Stimulated activated CD8-positive, alpha-beta memory T cell treated with anti-CD3 and anti-CD28 coated beads, Interleukin-15, amount 100 ng/mL, for 48 hours (primary cell): ENCODE measurements around the gene PRKAR1A.
A peak's percentile ranks its signal among the peaks of the same experiment; 100 is the strongest.
"Not testable (repeated sequence)": the region's sequence is repeated elsewhere in the genome, so short reads cannot be mapped to it uniquely, and the experiment has no call there.

Experiments used
- DNase-seq, 2 donors: peaks; one replicate each; pipeline ENCODE4 v3.0.0-alpha.2; 2020; ENCODE audit warnings: low read depth in 2 of 2

The PRKAR1A gene

GRCh38 chr17:68512247-68512959 lies at the start of gene PRKAR1A:
TSS of gene PRKAR1A (plus strand) at chr17:68512430. CDS start at chr17:68515400, 2,970 bp downstream.
- peak; percentile 87 to 89 for DNase-seq

GRCh38 chr17:68463211-68464019 lies 48.8 kb upstream of the PRKAR1A start:
- no peak for DNase-seq

GRCh38 chr17:68468334-68468733 lies 43.9 kb upstream of the PRKAR1A start:
- DNase-seq: no peak

GRCh38 chr17:68468788-68469187 lies 43.4 kb upstream of the PRKAR1A start:
- no peak for DNase-seq

GRCh38 chr17:68470961-68471360 lies 41.3 kb upstream of the PRKAR1A start:
- no peak for DNase-seq

GRCh38 chr17:68480885-68481284 lies 31.3 kb upstream of the PRKAR1A start:
- DNase-seq: no peak

- no peak for DNase-seq
These were observed 29.6 kb upstream of the PRKAR1A start for GRCh38 chr17:68482576-68483041.

GRCh38 chr17:68484458-68484857 lies 27.8 kb upstream of the PRKAR1A start:
- DNase-seq: no peak

GRCh38 chr17:68489919-68490318 lies 22.3 kb upstream of the PRKAR1A start:
- no peak for DNase-seq

GRCh38 chr17:68491381-68492231 lies 20.6 kb upstream of the PRKAR1A start:
- DNase-seq: no peak

- not testable (repeated sequence) for DNase-seq
These were observed 19.7 kb upstream of the PRKAR1A start for GRCh38 chr17:68492394-68493054.

GRCh38 chr17:68495081-68495480 lies 17.1 kb upstream of the PRKAR1A start:
- DNase-seq: no peak

GRCh38 chr17:68497885-68498319 lies 14.3 kb upstream of the PRKAR1A start:
- no peak for DNase-seq

- no peak for DNase-seq
These were observed 13.5 kb upstream of the PRKAR1A start for GRCh38 chr17:68498479-68499326.

GRCh38 chr17:68499587-68499986 lies 12.6 kb upstream of the PRKAR1A start:
- no peak for DNase-seq

- DNase-seq: no peak
These were observed 11.2 kb upstream of the PRKAR1A start for GRCh38 chr17:68501074-68501473.

GRCh38 chr17:68505951-68506350 lies 6.3 kb upstream of the PRKAR1A start:
- no peak for DNase-seq

- no peak for DNase-seq
These were observed 4.7 kb upstream of the PRKAR1A start for GRCh38 chr17:68507576-68507975.

- no peak for DNase-seq
These were observed 2.8 kb upstream of the PRKAR1A start for GRCh38 chr17:68509141-68510057.
